Measurements from ENCODE around the gene EHD4. TPM values are rescaled to one million over a fixed set of nuclear protein-coding genes. Genes with fewer than 3 reads are reported as not detected.

The EHD4 gene
- total RNA-seq, 1 donor from 2014 or later: 20.9 TPM

DNA sequence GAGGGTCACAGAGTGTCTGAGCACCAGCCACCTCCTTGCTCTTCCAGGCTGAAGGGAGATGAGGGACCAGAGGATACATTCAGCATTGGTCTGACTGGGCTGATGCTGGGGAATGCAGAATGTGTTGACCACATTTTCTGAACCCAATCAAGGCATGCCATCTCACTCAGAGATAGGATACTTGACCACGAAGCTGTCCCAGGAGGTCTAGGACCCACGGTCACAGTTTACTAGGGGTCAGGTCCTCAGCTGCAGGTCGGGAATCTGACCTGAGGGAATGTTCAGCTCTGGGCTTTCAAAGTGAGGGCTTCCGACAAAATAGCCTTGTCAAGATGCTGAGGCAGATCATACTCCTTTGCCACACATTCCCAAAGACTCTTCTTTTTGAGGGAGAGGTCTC, 28.9 kb upstream of the EHD4 start:
- Mint-ChIP-seq H3K27ac (ENCODE audit: unreplicated experiment) (no peak overlapping the region), H3K4me3 (ENCODE audit: unreplicated experiment) (no peak overlapping the region), H3K9me3 (ENCODE audit: unreplicated experiment) (no peaks in the 10 kb centered on the region), H3K36me3 (ENCODE audit: unreplicated experiment) (no peaks in the 10 kb centered on the region), H3K27me3 (ENCODE audit: unreplicated experiment) (peaks cover 44% of the 10 kb centered on the region), H3K4me1 (ENCODE audit: unreplicated experiment) (no peaks in the 10 kb centered on the region)
- TF ChIP-seq, protein P1, sequence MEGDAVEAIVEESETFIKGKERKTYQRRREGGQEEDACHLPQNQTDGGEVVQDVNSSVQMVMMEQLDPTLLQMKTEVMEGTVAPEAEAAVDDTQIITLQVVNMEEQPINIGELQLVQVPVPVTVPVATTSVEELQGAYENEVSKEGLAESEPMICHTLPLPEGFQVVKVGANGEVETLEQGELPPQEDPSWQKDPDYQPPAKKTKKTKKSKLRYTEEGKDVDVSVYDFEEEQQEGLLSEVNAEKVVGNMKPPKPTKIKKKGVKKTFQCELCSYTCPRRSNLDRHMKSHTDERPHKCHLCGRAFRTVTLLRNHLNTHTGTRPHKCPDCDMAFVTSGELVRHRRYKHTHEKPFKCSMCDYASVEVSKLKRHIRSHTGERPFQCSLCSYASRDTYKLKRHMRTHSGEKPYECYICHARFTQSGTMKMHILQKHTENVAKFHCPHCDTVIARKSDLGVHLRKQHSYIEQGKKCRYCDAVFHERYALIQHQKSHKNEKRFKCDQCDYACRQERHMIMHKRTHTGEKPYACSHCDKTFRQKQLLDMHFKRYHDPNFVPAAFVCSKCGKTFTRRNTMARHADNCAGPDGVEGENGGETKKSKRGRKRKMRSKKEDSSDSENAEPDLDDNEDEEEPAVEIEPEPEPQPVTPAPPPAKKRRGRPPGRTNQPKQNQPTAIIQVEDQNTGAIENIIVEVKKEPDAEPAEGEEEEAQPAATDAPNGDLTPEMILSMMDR (IDR thresholded peaks at IDR 0.05): no peak
- DNase-seq (ENCODE audit: extremely low spot score, unreplicated experiment): no peak

DNA sequence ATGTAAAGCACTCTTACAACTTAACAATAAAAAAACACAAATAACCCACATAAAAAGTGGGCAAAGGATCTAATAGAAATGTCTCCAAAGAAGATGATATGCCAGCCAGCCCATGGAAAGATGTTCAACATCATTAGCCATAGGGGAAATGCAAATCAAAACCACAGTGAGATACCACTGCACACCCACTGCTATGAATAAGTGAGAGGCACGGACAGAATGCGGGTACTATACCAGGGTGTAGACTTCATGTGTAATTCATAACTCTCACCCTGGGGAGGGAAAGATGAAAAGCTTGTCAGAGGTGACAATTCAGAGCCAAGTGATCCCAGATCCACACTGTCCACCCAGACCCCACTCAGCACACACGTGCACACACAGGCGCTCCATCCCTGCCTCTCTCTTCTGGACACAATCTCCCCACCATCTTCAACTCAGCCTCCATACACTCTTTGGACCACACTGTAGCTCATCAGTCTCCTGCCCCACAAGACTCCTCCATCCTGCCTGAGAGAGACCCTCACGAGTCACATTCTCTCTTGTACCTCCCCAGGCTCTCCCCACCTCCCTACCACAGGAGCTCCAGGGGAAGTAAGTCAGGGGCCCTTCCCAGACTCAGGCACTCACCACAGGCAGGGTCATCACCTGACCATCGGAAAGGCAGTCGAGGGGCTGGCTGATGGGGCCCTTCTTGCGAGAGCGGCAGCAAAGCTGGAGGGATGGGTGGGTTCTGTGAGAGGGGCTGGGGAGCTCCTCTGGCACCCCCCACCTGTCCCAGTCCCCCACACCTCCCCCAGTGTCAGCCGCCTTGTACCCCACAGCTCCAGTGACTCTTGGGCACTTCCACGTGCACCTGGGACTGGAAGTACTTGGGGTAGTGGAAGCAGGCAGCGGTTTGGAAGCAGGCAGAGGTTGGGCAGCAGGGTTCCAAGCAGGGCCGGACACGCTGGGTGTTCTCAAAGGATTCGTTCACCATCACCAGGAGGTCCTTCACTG, 27.2 kb upstream of the EHD4 start:
- TF ChIP-seq, protein P1 (IDR thresholded peaks at IDR 0.05): no peak
- Mint-ChIP-seq H3K27me3 (ENCODE audit: unreplicated experiment) (peaks cover 35% of the 10 kb centered on the region), H3K27ac (ENCODE audit: unreplicated experiment) (no peak overlapping the region), H3K36me3 (ENCODE audit: unreplicated experiment) (no peaks in the 10 kb centered on the region), H3K4me1 (ENCODE audit: unreplicated experiment) (no peaks in the 10 kb centered on the region), H3K4me3 (ENCODE audit: unreplicated experiment) (no peak overlapping the region), H3K9me3 (ENCODE audit: unreplicated experiment) (no peaks in the 10 kb centered on the region)
- DNase-seq (ENCODE audit: extremely low spot score, unreplicated experiment): no peak

DNA sequence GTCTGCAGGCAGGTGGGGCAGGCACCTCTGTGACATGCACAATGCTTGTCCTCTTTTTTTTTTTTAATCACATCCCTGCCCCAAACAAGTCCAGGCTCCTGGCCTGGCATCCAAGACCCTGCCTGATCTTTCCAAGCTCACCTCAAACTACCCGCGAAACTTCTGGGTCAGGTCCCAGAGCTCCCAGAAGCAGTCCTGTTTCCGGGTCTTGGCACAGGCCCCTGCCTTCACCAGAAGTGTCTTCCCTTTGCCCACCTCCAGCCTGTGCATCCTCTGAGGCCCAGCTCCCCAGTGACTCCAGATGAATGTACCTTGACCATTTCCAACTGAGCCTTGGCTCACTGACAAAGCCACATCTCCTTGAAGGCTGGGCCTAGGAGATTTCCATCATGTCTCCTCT, 25.5 kb upstream of the EHD4 start:
- Mint-ChIP-seq H3K27ac (ENCODE audit: unreplicated experiment) (no peak overlapping the region), H3K9me3 (ENCODE audit: unreplicated experiment) (no peaks in the 10 kb centered on the region), H3K27me3 (ENCODE audit: unreplicated experiment) (peaks cover 27% of the 10 kb centered on the region), H3K4me3 (ENCODE audit: unreplicated experiment) (no peak overlapping the region), H3K4me1 (ENCODE audit: unreplicated experiment) (no peaks in the 10 kb centered on the region), H3K36me3 (ENCODE audit: unreplicated experiment) (no peaks in the 10 kb centered on the region)
- TF ChIP-seq, protein P1 (IDR thresholded peaks at IDR 0.05): no peak
- DNase-seq (ENCODE audit: extremely low spot score, unreplicated experiment): no peak

DNA sequence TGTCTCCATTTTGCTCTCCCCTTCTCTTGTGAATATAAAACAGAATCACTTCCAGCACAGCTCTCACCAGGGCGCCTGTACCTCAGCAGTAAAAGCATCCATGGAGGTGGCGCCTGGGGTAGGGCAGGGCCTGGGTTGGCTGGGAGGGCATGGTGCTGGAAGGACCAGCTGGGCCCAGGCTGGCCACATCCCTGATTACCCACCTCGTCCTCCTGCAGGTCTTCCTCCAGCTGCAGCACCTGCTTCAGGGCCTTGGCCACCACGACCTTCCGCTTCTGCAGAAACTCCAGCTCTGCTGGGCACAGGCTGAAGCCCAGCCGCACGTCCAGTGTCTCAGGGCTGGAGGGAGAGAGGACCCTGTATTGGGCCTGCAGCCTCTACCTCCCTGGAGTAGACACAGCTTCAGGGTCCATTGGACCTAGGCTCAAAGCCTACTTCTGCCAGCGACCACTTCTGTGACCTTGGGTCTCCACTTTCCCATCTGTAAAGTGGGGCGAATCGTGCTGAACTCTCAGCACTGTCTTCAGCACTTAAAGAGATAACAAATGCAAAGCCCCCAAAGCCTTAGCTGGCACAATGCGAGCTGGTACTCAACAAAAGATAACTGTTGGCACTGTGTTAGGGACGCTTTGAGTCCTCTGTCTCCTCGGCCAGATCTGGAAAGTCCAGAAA, 24.7 kb upstream of the EHD4 start:
- no peaks in the 10 kb centered on the region for H3K9me3 Mint-ChIP-seq (ENCODE audit: unreplicated experiment)
- no peak overlapping the region for H3K4me3 Mint-ChIP-seq (ENCODE audit: unreplicated experiment)
- no peak for DNase-seq (ENCODE audit: extremely low spot score, unreplicated experiment)
- H3K27me3 Mint-ChIP-seq (ENCODE audit: unreplicated experiment): peaks cover 20% of the 10 kb centered on the region
- H3K27ac Mint-ChIP-seq (ENCODE audit: unreplicated experiment): no peak overlapping the region
- TF ChIP-seq, protein P1 (IDR thresholded peaks at IDR 0.05): no peak
- no peaks in the 10 kb centered on the region for H3K36me3 Mint-ChIP-seq (ENCODE audit: unreplicated experiment)
- H3K4me1 Mint-ChIP-seq (ENCODE audit: unreplicated experiment): no peaks in the 10 kb centered on the region

DNA sequence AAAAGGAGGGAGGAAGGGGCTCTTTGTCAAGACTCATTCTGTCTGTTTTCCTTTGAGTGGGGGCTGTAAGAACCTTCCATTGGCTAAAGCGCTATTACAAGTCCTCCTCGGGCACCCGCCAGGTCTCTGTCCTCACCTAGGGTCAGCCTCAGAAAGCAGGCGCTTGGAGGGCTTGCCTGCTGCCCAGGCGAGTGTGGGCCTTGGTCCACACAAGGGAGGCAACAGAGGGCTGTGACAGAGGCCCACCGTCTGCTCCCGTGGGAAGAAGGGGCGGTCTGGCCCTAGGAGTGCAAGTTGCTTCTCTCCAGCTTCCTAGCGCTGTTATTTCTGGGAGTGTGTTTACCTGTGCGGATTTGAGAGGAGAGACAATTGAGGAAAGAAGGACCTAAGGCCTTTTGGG, 24.0 kb upstream of the EHD4 start:
- TF ChIP-seq, protein P1 (IDR thresholded peaks at IDR 0.05): no peak
- peaks cover 18% of the 10 kb centered on the region for H3K27me3 Mint-ChIP-seq (ENCODE audit: unreplicated experiment)
- no peak overlapping the region for H3K4me3 Mint-ChIP-seq (ENCODE audit: unreplicated experiment)
- DNase-seq (ENCODE audit: extremely low spot score, unreplicated experiment): no peak
- no peaks in the 10 kb centered on the region for H3K4me1 Mint-ChIP-seq (ENCODE audit: unreplicated experiment)
- no peaks in the 10 kb centered on the region for H3K9me3 Mint-ChIP-seq (ENCODE audit: unreplicated experiment)
- H3K27ac Mint-ChIP-seq (ENCODE audit: unreplicated experiment): no peak overlapping the region
- no peaks in the 10 kb centered on the region for H3K36me3 Mint-ChIP-seq (ENCODE audit: unreplicated experiment)

Data from osteocyte (in vitro differentiated cells).